Right lobe of liver (tissue), 4 donors: Measurements from ENCODE around the gene AP5Z1.

Experiments used
- POLR2A ChIP-seq: fragments of 450-650 bp; IDR thresholded peaks from one replicate; pipeline ENCODE4 v1.6.1; 2017; ENCODE audit warnings: antibody characterized with exemption, mild to moderate bottlenecking
- TF ChIP-seq, protein P1 (sequence below), 4 donors: fragments of 200-600 bp in 3 of 4; fragments of 450-650 bp in 1 of 4; IDR thresholded peaks; one replicate each; pipeline versions ENCODE4 v1.5.1 to v1.8.0; 2016 to 2022; ENCODE audit warnings: antibody characterized with exemption in 4 of 4, mild to moderate bottlenecking in 2 of 4
- donor health status: DM: no; HTN: no; CAD: no.
- donor health status: DM: no; HTN: no; CAD: no.
- donor health status: DM: no; HTN: yes; CAD: no.

DNA sequence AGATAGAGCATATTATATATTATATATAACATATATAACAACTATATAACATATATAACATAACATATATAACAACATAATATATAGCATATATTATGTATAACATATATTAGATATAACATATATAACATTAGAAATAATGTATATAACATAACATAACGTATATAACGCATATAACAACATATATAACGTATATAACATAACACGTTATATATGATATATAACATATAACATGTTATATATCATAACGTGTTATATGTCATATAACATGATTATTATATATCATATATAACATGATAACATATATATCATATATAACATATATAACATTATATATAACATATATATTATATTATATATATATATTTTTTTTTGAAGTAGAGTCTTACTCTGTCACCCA, 3.7 kb downstream of the AP5Z1 start:
- TF ChIP-seq, protein P1, sequence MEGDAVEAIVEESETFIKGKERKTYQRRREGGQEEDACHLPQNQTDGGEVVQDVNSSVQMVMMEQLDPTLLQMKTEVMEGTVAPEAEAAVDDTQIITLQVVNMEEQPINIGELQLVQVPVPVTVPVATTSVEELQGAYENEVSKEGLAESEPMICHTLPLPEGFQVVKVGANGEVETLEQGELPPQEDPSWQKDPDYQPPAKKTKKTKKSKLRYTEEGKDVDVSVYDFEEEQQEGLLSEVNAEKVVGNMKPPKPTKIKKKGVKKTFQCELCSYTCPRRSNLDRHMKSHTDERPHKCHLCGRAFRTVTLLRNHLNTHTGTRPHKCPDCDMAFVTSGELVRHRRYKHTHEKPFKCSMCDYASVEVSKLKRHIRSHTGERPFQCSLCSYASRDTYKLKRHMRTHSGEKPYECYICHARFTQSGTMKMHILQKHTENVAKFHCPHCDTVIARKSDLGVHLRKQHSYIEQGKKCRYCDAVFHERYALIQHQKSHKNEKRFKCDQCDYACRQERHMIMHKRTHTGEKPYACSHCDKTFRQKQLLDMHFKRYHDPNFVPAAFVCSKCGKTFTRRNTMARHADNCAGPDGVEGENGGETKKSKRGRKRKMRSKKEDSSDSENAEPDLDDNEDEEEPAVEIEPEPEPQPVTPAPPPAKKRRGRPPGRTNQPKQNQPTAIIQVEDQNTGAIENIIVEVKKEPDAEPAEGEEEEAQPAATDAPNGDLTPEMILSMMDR (IDR thresholded peaks at IDR 0.05) = no peak
- TF ChIP-seq POLR2A = no peak
